Measurements from ENCODE around the gene TXNRD2.

Gene TXNRD2

GRCh38 chr22:19898145-19898544 lies 43.5 kb downstream of the TXNRD2 start:
- no peak for TF ChIP-seq CTCF (IDR thresholded peaks at IDR 0.05; ENCODE audit: borderline replicate concordance, control extremely low read depth, extremely low read depth, insufficient read depth, missing control alignments)
- DNase-seq (ENCODE audit: low spot score) = no peak
- in situ Hi-C loops (cut with MboI; ENCODE audit: low sequenced_read_pairs, unreplicated experiment) = no loop called here

DNA sequence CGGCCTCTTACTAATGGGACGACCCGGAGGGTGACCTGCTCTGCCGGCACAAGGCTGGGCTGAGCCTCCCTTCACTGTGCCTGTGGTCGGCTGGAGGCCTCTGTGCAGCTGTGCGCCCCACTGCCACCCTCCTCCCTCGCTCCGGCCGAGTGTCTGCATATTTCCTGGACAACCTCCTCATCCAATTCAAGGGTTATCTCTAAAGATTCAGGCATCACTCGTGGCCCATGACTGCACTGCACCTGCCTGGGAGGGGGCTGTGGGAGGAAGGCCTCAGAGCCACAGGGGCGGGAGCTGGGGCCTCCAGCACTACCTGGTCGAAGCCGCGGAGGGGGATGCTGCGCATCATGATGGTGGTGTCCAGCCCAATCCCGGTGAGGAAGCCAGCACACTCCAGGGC lies 43.9 kb downstream of the TXNRD2 start:
- no peak for TF ChIP-seq CTCF (IDR thresholded peaks at IDR 0.05; ENCODE audit: borderline replicate concordance, control extremely low read depth, extremely low read depth, insufficient read depth, missing control alignments)
- in situ Hi-C loops (cut with MboI; ENCODE audit: low sequenced_read_pairs, unreplicated experiment) = no loop called here
- DNase-seq (ENCODE audit: low spot score) = no peak

DNA sequence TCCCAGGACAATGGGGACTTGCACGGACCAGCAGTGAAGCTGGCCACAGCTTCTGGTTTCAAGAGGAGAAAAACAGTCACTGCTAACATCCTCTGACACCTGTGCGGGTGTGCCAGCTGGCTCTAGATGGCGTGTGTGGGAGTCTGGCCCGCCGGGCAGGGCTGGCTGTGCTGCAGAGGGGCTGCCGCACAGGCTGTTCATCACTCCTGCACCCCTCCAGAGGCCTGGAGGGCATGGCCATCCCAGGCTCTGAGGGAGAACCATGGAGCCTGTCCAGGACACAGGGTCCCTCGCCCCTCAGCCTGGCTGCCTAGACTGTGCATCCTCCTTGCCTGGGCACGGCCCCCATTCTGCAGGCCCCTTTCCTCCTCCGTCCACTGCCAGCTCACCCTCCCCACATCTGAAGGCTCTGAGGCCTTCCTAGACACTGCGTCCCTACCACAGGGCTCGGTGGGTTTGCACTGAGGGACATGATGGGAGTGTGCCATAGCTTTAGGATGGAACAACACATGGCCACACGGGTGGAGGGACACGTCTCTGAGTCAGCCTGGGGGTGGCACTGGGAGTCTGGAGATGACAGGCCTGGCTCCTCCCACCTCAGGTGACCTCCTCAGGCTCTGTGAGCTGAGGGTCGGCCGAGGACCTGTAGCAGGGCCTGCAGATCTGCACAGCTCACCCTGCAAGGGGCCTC lies 44.8 kb downstream of the TXNRD2 start:
- in situ Hi-C loops (cut with MboI; ENCODE audit: low sequenced_read_pairs, unreplicated experiment) = no loop called here
- no peak for TF ChIP-seq CTCF (IDR thresholded peaks at IDR 0.05; ENCODE audit: borderline replicate concordance, control extremely low read depth, extremely low read depth, insufficient read depth, missing control alignments)
- DNase-seq (ENCODE audit: low spot score) = no peak

DNA sequence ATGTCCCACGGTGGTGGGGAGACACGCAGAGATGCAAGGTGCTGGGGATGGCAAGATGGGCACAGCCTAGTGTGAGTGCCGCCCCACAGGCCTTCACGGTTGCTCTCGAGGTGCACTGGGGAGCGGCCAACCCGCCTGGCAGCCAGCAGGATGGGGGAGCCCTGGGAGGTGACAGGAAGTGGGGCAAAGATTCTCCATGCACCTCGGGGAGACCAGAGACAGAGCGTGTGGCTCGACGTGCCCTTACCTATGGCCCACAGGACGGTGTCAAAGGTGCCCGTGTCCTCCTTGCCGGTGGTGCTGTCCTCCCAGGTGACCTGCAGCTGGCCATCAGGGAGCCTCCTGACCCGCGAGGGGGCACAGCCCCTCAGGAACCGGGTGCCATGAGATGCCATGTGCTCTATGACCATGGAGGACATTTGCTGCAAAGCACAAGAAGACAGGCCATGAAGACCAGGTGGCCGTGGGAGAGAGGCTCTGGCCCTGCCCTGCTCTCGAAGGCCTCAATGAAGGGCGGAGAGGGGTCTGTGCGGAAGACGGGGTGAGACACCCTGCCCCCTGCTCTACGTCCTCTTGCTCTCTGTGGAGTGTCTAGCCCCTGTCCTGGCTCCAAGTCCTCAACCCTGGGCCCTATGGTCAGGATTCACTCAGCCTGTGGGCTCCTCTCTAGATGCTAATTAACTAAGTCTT lies 46.3 kb downstream of the TXNRD2 start:
- TF ChIP-seq CTCF (IDR thresholded peaks at IDR 0.05; ENCODE audit: borderline replicate concordance, control extremely low read depth, extremely low read depth, insufficient read depth, missing control alignments) = no peak
- DNase-seq (ENCODE audit: low spot score) = no peak
- in situ Hi-C loops (cut with MboI; ENCODE audit: low sequenced_read_pairs, unreplicated experiment) = no loop called here

DNA sequence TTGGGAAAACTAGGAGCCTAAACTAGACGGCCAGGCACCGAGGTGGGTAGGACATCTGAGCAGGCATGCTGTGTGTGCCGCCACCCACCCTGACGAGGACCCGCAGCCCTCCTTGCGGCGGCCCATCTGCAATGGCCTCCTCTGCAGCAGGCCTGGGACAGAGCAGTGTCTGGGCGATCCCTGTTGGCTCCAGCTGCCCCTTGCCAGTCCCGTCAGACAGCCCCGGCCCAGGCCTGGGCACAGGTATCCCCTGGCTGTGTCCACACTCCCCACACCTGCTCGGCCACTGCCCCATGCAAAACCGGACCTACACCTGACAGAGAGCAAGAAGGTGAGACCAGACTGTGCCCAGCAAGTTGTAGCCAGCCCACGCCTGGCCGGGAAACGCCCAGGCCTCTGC lies 48.3 kb downstream of the TXNRD2 start:
- no peak for TF ChIP-seq CTCF (IDR thresholded peaks at IDR 0.05; ENCODE audit: borderline replicate concordance, control extremely low read depth, extremely low read depth, insufficient read depth, missing control alignments)
- in situ Hi-C loops (cut with MboI; ENCODE audit: low sequenced_read_pairs, unreplicated experiment) = no loop called here
- DNase-seq (ENCODE audit: low spot score) = no peak

- in situ Hi-C loops (cut with MboI; ENCODE audit: low sequenced_read_pairs, unreplicated experiment) = no loop called here
- DNase-seq (ENCODE audit: low spot score) = no peak
- TF ChIP-seq CTCF (IDR thresholded peaks at IDR 0.05; ENCODE audit: borderline replicate concordance, control extremely low read depth, extremely low read depth, insufficient read depth, missing control alignments) = no peak
Observed at GRCh38 chr22:19892925-19893324, 48.7 kb downstream of the TXNRD2 start.
